Nephron progenitor cell (in vitro differentiated cells): ENCODE data around the gene IL4R.

Experiments used
- DNase-seq: peaks from one replicate; pipeline ENCODE4 v3.0.0; 2021
- H3K27ac Mint-ChIP-seq: 2 replicates; pipeline ENCODE4 v1.8.0; 2021; ENCODE audit warnings: mild to moderate bottlenecking, moderate library complexity, mixed read lengths
- H3K27me3 Mint-ChIP-seq: 2 replicates; pipeline ENCODE4 v1.8.0; 2021; ENCODE audit warnings: mild to moderate bottlenecking, low read depth, mixed read lengths; ENCODE audit not compliant: poor library complexity
- H3K36me3 Mint-ChIP-seq: 2 replicates; pipeline ENCODE4 v1.8.0; 2021; ENCODE audit warnings: low read depth, mixed read lengths
- H3K4me1 Mint-ChIP-seq: 2 replicates; pipeline ENCODE4 v1.8.0; 2021; ENCODE audit warnings: mixed read lengths
- H3K4me3 Mint-ChIP-seq: 2 replicates; pipeline ENCODE4 v1.8.0; 2021; ENCODE audit warnings: mild to moderate bottlenecking, moderate library complexity, mixed read lengths
- H3K9me3 Mint-ChIP-seq: 2 replicates; pipeline ENCODE4 v1.8.0; 2021; ENCODE audit warnings: mild to moderate bottlenecking, moderate library complexity, mixed read lengths
- CTCF ChIP-seq: fragments of 200-600 bp; sonication (generic); IDR thresholded peaks from 2 replicates; pipeline ENCODE4 v1.5.0; 2021; ENCODE audit warnings: antibody characterized with exemption

Gene IL4R

GRCh38 chr16:27303256-27304100 lies 10.3 kb upstream of the IL4R start:
- H3K4me1 Mint-ChIP-seq: peaks cover 17% of the 10 kb centered on the region
- H3K27ac Mint-ChIP-seq: peak overlapping the region; percentile 90
- no peak for TF ChIP-seq CTCF
- H3K4me3 Mint-ChIP-seq: no peak overlapping the region
- DNase-seq: no peak
- H3K27me3 Mint-ChIP-seq: peaks cover 3% of the 10 kb centered on the region
- H3K36me3 Mint-ChIP-seq: no peaks in the 10 kb centered on the region
- peaks cover 21% of the 10 kb centered on the region for H3K9me3 Mint-ChIP-seq

GRCh38 chr16:27304102-27304501 lies 9.7 kb upstream of the IL4R start:
- H3K4me3 Mint-ChIP-seq: no peak overlapping the region
- DNase-seq: no peak

GRCh38 chr16:27304881-27305745 lies 8.7 kb upstream of the IL4R start:
- Mint-ChIP-seq H3K36me3 (no peaks in the 10 kb centered on the region), H3K9me3 (peaks cover 21% of the 10 kb centered on the region), H3K27me3 (peaks cover 3% of the 10 kb centered on the region), H3K4me3 (no peak overlapping the region), H3K27ac (peak overlapping the region; percentile 47), H3K4me1 (peaks cover 17% of the 10 kb centered on the region)
- no peak for DNase-seq
- TF ChIP-seq CTCF: no peak

More at GRCh38 chr16:27304102-27304501, 9.7 kb upstream of the IL4R start:
- Mint-ChIP-seq H3K4me1 (peaks cover 17% of the 10 kb centered on the region), H3K27ac (no peak overlapping the region), H3K36me3 (no peaks in the 10 kb centered on the region), H3K27me3 (peaks cover 3% of the 10 kb centered on the region), H3K9me3 (peaks cover 21% of the 10 kb centered on the region)
- no peak for TF ChIP-seq CTCF

GRCh38 chr16:27305839-27306442 lies 7.8 kb upstream of the IL4R start:
- DNase-seq: no peak
- Mint-ChIP-seq H3K27me3 (peaks cover 3% of the 10 kb centered on the region), H3K36me3 (no peaks in the 10 kb centered on the region), H3K9me3 (peaks cover 21% of the 10 kb centered on the region), H3K27ac (no peak overlapping the region), H3K4me1 (peaks cover 19% of the 10 kb centered on the region), H3K4me3 (no peak overlapping the region)
- no peak for TF ChIP-seq CTCF

GRCh38 chr16:27308792-27309191 lies 5.0 kb upstream of the IL4R start:
- Mint-ChIP-seq H3K9me3 (peaks cover 21% of the 10 kb centered on the region), H3K36me3 (no peaks in the 10 kb centered on the region)
- DNase-seq: no peak

More at GRCh38 chr16:27308792-27309191, 5.0 kb upstream of the IL4R start:
- TF ChIP-seq CTCF: no peak
- Mint-ChIP-seq H3K4me3 (no peak overlapping the region), H3K27ac (no peak overlapping the region), H3K4me1 (peaks cover 40% of the 10 kb centered on the region), H3K27me3 (no peaks in the 10 kb centered on the region)
